NOMO-1 (cell line): ENCODE measurements around the gene ROBO1.
"Not testable (repeated sequence)": the region's sequence is repeated elsewhere in the genome, so short reads cannot be mapped to it uniquely, and the experiment has no call there.

ENCODE experiments used
- DNase-seq, 2 experiments: peaks; one replicate each; lab custom pipeline; 2025; ENCODE audit not compliant: unreplicated experiment in 2 of 2; lab: John Stamatoyannopoulos, UW

Gene ROBO1

GRCh38 chr3:78889348-78889747 is 878.5 kb downstream of the ROBO1 start:
- no peak for DNase-seq

GRCh38 chr3:78888635-78889034 is 879.2 kb downstream of the ROBO1 start:
- DNase-seq, result no peak

DNA sequence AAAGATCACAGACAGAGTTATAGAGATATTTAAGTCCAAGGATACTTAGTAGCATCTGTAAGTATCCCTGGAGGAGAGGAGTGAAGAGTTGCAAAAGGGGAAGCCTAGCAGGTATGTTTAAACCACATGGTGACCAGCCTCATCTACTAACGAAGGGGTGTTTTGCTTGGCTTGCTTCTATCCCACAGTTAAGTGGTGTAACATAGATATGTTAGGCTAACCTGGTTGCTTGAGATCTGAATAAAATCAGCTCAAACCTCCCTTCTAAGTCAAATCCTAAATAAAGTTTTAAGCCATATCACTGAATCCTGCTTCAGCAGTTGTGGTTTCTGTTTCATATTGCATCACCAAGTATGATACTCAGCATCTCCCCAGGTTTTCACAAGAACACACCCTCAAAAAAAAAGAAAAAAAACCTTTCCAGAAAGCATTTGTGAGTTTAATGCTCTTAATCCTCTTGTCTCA is 880.2 kb downstream of the ROBO1 start:
- peak in 1 of 2 experiments; percentile 65 for DNase-seq

DNA sequence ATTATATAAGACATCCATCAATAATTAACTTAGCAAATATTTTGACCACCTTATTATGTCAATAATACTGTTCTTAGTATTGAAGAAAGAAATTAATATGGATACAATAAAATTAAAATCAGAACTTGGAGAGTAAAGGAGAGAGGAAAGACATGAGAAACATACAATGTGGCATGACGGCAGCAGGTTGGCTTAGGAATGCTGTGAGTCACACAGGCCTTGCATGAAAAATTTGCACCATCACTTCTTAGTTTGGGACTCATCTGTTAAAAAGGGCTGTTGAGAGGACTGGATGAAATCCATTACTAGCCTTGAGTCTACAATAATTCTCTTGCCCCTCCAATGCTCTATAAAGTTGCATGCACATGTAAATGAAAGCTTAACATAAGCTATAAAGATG is 880.8 kb downstream of the ROBO1 start:
- no peak for DNase-seq

- not testable (repeated sequence) for DNase-seq
These were observed 883.2 kb downstream of the ROBO1 start for GRCh38 chr3:78884567-78884966.

DNA sequence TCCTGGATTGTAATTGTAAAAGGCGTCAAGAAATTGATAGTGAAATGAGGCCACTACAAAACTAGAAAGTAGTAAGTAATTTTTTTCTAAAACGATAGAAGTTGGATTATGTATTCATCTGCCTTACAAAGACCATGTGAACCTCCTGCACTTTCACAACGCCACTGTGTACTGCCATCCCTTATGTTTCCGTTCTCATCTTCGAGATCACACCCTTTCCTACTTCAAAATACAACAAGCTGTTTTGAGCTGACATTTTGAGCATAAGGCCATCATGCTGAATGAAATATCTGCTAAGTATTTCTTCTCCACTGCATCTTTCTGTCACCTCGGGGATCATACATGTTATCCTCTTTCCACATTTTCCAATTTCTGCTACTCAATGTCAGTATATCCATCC is 885.5 kb downstream of the ROBO1 start:
- DNase-seq, result no peak

GRCh38 chr3:78881501-78881900 is 886.3 kb downstream of the ROBO1 start:
- DNase-seq, result no peak

- DNase-seq, result no peak
These were observed 887.0 kb downstream of the ROBO1 start for GRCh38 chr3:78880603-78881461.

GRCh38 chr3:78879295-78879860 is 888.4 kb downstream of the ROBO1 start:
- DNase-seq, result no peak

DNA sequence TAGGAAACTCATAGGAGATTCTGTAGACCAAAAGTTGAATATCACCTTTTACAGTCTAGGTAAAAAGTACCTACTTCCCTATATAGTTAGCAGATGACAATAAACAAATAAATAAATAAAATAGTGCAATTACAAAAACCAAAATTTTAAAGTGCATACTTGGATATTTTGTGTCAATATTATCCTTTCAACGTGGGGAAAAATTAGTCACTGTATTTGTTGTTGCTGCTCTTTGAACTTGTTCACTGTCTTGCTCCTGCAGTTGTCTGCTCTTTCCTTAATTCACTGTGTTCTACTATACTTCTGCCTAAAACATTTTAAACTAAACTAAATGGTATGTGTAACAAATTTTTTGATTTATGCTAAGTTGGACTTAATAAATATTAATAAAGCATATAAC is 889.0 kb downstream of the ROBO1 start:
- no peak for DNase-seq

DNA sequence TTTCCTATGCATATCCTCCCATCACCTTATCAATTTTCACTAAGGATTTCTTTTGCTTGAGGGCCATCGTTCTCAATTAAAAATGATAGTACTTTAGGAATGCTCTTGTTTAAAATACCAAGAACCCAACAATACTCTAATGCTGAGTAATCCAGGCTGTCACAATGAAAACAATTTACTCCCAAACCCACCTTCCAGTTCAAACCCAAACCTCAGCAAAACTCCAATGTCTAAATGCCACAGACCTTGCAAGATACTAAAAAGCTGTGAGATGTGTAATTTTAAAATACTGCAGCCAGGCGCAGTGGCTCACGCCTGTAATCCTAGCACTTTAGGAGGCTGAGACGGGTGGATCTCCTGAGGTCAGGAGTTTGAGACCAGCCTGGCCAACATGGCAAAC is 889.8 kb downstream of the ROBO1 start:
- no peak for DNase-seq

DNA sequence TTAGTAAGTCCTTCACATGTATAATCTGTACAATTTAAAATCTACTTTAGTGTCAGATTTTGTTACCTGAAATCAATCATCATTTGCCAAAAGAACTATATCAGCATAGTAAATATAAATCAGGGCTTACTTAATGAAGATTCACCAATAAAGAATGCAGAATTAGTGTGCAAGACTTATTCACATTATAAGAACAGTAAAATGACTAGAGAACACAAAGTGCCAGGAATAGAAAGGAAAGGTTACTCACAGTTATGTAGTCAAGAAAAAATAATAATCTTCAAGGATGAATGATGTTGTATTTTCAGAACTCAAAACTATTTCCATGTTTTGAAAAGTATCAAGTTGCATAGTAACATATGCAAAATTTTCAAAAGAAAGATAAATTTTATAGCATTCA is 891.9 kb downstream of the ROBO1 start:
- no peak for DNase-seq

GRCh38 chr3:78875436-78875835 is 892.4 kb downstream of the ROBO1 start:
- DNase-seq, result no peak

GRCh38 chr3:78873641-78874040 is 894.2 kb downstream of the ROBO1 start:
- DNase-seq, result no peak

GRCh38 chr3:78872195-78872594 is 895.6 kb downstream of the ROBO1 start:
- DNase-seq, result no peak

DNA sequence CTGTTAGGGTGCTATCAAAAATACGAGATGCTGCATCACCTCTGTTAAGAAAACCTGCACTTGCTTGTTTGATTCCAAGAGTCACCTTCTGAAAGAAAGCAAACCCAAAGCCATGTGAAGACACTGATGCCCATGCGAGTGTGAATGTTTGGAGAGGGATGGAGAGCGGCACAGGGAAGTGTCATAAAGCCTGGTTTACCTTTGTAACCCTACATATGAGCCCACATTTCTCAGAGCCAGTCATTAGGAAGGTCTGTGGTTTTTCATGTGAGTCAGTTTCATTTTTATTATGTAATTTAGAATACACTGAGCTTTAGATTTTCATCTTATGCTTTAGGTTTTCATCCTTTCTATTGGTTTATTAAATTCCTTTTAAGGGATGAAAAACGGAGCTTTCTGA is 896.8 kb downstream of the ROBO1 start:
- no peak for DNase-seq

DNA sequence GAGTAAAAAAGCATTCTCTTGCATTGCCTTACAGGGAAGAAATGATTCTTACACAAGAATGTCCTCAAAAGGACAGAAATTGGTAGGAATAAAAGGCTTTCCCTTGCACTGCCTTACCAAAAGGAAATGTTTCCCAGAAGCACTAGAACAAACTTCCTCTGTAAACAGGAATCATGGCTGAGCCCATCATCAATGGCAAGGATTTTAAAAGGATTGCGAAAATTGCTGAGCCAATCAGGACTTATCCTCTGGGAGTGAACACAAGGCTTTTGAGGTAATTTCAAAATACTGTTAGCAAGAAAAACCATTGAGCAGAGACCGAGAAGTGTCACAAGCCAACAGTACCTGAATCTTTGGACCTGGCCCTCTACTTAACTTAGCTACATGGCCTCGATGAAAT is 897.3 kb downstream of the ROBO1 start:
- no peak for DNase-seq

DNA sequence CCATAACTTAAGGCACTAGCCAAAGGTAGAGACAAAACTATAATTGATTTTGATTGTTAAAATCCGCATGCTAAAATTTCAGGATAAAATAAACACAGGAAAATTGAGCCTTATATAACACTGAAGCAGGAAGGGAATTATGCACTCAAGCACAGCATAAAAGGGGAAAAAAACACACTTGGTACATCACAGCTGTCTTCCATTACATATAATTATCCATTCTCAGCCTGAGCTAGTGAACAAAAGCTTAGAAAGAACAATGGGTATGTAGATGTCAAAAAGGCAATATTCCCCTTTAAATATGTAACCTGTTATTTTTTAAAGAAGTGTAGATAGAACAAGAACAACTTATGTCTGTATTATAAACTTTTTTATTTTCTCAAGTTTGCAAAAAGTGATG is 899.2 kb downstream of the ROBO1 start:
- no peak for DNase-seq

- DNase-seq, result no peak
These were observed 900.1 kb downstream of the ROBO1 start for GRCh38 chr3:78867409-78868372.

DNA sequence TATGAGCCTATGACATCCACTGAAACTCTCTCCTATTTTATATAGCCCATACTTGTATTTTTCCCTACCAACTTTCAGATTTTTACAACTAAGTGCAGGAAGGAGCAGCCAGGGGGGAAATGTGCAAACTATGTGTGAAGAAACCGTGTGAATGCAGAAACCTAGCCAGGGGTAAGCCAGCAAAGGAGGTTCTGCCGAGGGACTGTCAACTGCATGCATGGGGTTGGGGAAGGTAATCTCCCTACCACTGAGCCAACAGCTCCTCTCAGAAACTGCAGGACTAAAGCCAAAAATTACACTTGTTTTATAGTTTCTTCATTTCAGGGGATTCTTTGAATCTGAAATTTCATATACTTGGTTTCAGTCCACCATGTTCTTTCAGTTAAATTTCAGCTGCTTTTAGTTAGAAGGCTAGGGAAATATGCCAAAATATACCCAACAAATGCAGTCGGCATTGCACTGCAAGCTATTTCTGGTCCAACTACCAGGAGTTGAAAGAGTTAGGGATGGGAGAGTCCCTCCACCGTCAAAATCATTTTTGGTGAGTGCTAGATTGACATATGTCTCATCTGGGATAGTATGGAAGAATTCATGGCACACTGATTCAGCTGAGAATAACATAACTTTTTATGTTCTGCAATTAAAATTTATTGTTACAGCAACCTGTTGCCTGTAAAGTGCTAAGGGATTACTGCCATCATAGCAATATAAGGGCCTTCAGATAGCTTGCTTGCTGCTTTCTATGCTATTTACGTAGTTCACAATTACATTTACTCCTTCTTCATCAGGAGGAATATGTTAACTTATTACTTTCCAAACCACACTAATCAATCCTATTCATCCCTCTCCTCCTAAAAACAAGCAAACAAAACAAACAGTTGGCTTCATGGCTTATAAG is 904.2 kb downstream of the ROBO1 start:
- DNase-seq, result no peak
